ENCODE results near the gene LENEP.
"Not testable (repeated sequence)": the region's sequence is repeated elsewhere in the genome, so short reads cannot be mapped to it uniquely, and the experiment has no call there.

Gene LENEP

GRCh38 chr1:154992721-154993571, 440 bp upstream of the LENEP start:
- peaks cover 35% of the 10 kb centered on the region for H3K36me3 ChIP-seq (ENCODE audit: control insufficient read depth, insufficient read depth, low read length)
- H3K4me1 ChIP-seq (ENCODE audit: control insufficient read depth, insufficient read depth, low read length, poor library complexity, severe bottlenecking): peaks cover 7% of the 10 kb centered on the region
- no peak overlapping the region for H3K4me3 ChIP-seq (ENCODE audit: extremely low read depth, insufficient read depth, low read length, poor library complexity, severe bottlenecking)
- 80 to 92% methylated on average over 2 to 12 of the region's 14 CpGs for WGBS, 2 experiments (ENCODE audit: insufficient coverage in 2 of 2)
- H3K9me3 ChIP-seq (ENCODE audit: control insufficient read depth, low read length): no peaks in the 10 kb centered on the region
- peak overlapping the region; percentile 59 for H3K27ac ChIP-seq (ENCODE audit: low read depth, low read length, severe bottlenecking)

- 83 to 100% methylated on average over 1 of the region's 1 CpG for WGBS, 2 experiments (ENCODE audit: insufficient coverage in 2 of 2)
- H3K36me3 ChIP-seq (ENCODE audit: control insufficient read depth, insufficient read depth, low read length): peaks cover 22% of the 10 kb centered on the region
- peaks cover 7% of the 10 kb centered on the region for H3K4me1 ChIP-seq (ENCODE audit: control insufficient read depth, insufficient read depth, low read length, poor library complexity, severe bottlenecking)
- no peaks in the 10 kb centered on the region for H3K9me3 ChIP-seq (ENCODE audit: control insufficient read depth, low read length)
- no peak overlapping the region for H3K4me3 ChIP-seq (ENCODE audit: extremely low read depth, insufficient read depth, low read length, poor library complexity, severe bottlenecking)
- no peak overlapping the region for H3K27ac ChIP-seq (ENCODE audit: low read depth, low read length, severe bottlenecking)
Measured at GRCh38 chr1:154994269-154994587, 842 bp downstream of the LENEP start.

GRCh38 chr1:154994591-154994990, 1.2 kb downstream of the LENEP start:
- H3K9me3 ChIP-seq (ENCODE audit: control insufficient read depth, low read length): no peaks in the 10 kb centered on the region
- no peak overlapping the region for H3K27ac ChIP-seq (ENCODE audit: low read depth, low read length, severe bottlenecking)
- peaks cover 19% of the 10 kb centered on the region for H3K36me3 ChIP-seq (ENCODE audit: control insufficient read depth, insufficient read depth, low read length)
- no peak overlapping the region for H3K4me3 ChIP-seq (ENCODE audit: extremely low read depth, insufficient read depth, low read length, poor library complexity, severe bottlenecking)
- whole genome bisulfite sequencing, 2 experiments (ENCODE audit: insufficient coverage in 2 of 2): 81 to 96% methylated on average over 3 of the region's 3 CpGs
- peaks cover 8% of the 10 kb centered on the region for H3K4me1 ChIP-seq (ENCODE audit: control insufficient read depth, insufficient read depth, low read length, poor library complexity, severe bottlenecking)

- H3K4me1 ChIP-seq (ENCODE audit: control insufficient read depth, insufficient read depth, low read length, poor library complexity, severe bottlenecking): peaks cover 13% of the 10 kb centered on the region
- not testable (repeated sequence) for H3K27ac ChIP-seq (ENCODE audit: low read depth, low read length, severe bottlenecking); H3K9me3 ChIP-seq (ENCODE audit: control insufficient read depth, low read length); H3K4me3 ChIP-seq (ENCODE audit: extremely low read depth, insufficient read depth, low read length, poor library complexity, severe bottlenecking)
- WGBS, 2 experiments (ENCODE audit: insufficient coverage in 2 of 2): 79 to 100% methylated on average over 2 of the region's 13 CpGs
- peaks cover 11% of the 10 kb centered on the region for H3K36me3 ChIP-seq (ENCODE audit: control insufficient read depth, insufficient read depth, low read length)
Measured at GRCh38 chr1:154995301-154995983, 2.1 kb downstream of the LENEP start.

- H3K36me3 ChIP-seq (ENCODE audit: control insufficient read depth, insufficient read depth, low read length): peaks cover 2% of the 10 kb centered on the region
- H3K4me1 ChIP-seq (ENCODE audit: control insufficient read depth, insufficient read depth, low read length, poor library complexity, severe bottlenecking): peaks cover 16% of the 10 kb centered on the region
- H3K4me3 ChIP-seq (ENCODE audit: extremely low read depth, insufficient read depth, low read length, poor library complexity, severe bottlenecking): no peak overlapping the region
- 92 to 94% methylated on average over 12 to 14 of the region's 15 CpGs for WGBS, 2 experiments (ENCODE audit: insufficient coverage in 2 of 2)
- no peak overlapping the region for H3K27ac ChIP-seq (ENCODE audit: low read depth, low read length, severe bottlenecking)
- no peaks in the 10 kb centered on the region for H3K9me3 ChIP-seq (ENCODE audit: control insufficient read depth, low read length)
Measured at GRCh38 chr1:154996966-154997701, 3.7 kb downstream of the LENEP start.

GRCh38 chr1:154998201-154998780, 4.9 kb downstream of the LENEP start:
- H3K9me3 ChIP-seq (ENCODE audit: control insufficient read depth, low read length): no peaks in the 10 kb centered on the region
- H3K27ac ChIP-seq (ENCODE audit: low read depth, low read length, severe bottlenecking): no peak overlapping the region
- no peaks in the 10 kb centered on the region for H3K36me3 ChIP-seq (ENCODE audit: control insufficient read depth, insufficient read depth, low read length)
- H3K4me3 ChIP-seq (ENCODE audit: extremely low read depth, insufficient read depth, low read length, poor library complexity, severe bottlenecking): no peak overlapping the region
- WGBS, 2 experiments (ENCODE audit: insufficient coverage in 2 of 2): 92 to 95% methylated on average over 9 to 10 of the region's 16 CpGs
- H3K4me1 ChIP-seq (ENCODE audit: control insufficient read depth, insufficient read depth, low read length, poor library complexity, severe bottlenecking): peaks cover 16% of the 10 kb centered on the region

- Histone ChIP-seq H3K4me3 (ENCODE audit: extremely low read depth, insufficient read depth, low read length, poor library complexity, severe bottlenecking) (peak overlapping the region; percentile 61), H3K36me3 (ENCODE audit: control insufficient read depth, insufficient read depth, low read length) (no peaks in the 10 kb centered on the region), H3K27ac (ENCODE audit: low read depth, low read length, severe bottlenecking) (peak overlapping the region; percentile 85), H3K9me3 (ENCODE audit: control insufficient read depth, low read length) (no peaks in the 10 kb centered on the region), H3K4me1 (ENCODE audit: control insufficient read depth, insufficient read depth, low read length, poor library complexity, severe bottlenecking) (peaks cover 10% of the 10 kb centered on the region)
- WGBS, 2 experiments (ENCODE audit: insufficient coverage in 2 of 2): 21 to 37% methylated on average over 24 to 27 of the region's 40 CpGs
Measured at GRCh38 chr1:154998818-154999570, 5.6 kb downstream of the LENEP start.

GRCh38 chr1:154999571-155000410, 6.4 kb downstream of the LENEP start:
- Histone ChIP-seq H3K36me3 (ENCODE audit: control insufficient read depth, insufficient read depth, low read length) (no peaks in the 10 kb centered on the region), H3K27ac (ENCODE audit: low read depth, low read length, severe bottlenecking) (peak overlapping the region; percentile 85), H3K4me1 (ENCODE audit: control insufficient read depth, insufficient read depth, low read length, poor library complexity, severe bottlenecking) (peaks cover 17% of the 10 kb centered on the region), H3K4me3 (ENCODE audit: extremely low read depth, insufficient read depth, low read length, poor library complexity, severe bottlenecking) (peak overlapping the region; percentile 61), H3K9me3 (ENCODE audit: control insufficient read depth, low read length) (no peaks in the 10 kb centered on the region)
- 3% methylated on average over 30 to 39 of the region's 50 CpGs for WGBS, 2 experiments (ENCODE audit: insufficient coverage in 2 of 2)

- peaks cover 17% of the 10 kb centered on the region for H3K4me1 ChIP-seq (ENCODE audit: control insufficient read depth, insufficient read depth, low read length, poor library complexity, severe bottlenecking)
- 0% methylated on average over 2 to 7 of the region's 13 CpGs for WGBS, 2 experiments (ENCODE audit: insufficient coverage in 2 of 2)
- H3K4me3 ChIP-seq (ENCODE audit: extremely low read depth, insufficient read depth, low read length, poor library complexity, severe bottlenecking): peak overlapping the region; percentile 61
- no peaks in the 10 kb centered on the region for H3K36me3 ChIP-seq (ENCODE audit: control insufficient read depth, insufficient read depth, low read length)
- H3K9me3 ChIP-seq (ENCODE audit: control insufficient read depth, low read length): no peaks in the 10 kb centered on the region
- H3K27ac ChIP-seq (ENCODE audit: low read depth, low read length, severe bottlenecking): peak overlapping the region; percentile 89
Measured at GRCh38 chr1:155000411-155000725, 7.0 kb downstream of the LENEP start.

Measured in mesodermal cell (in vitro differentiated cells).